AG04449 (cell line): ENCODE results near the gene ELMOD3.
"Not testable (repeated sequence)": the region's sequence is repeated elsewhere in the genome, so short reads cannot be mapped to it uniquely, and the experiment has no call there.

Experiments
- CTCF ChIA-PET: fragments of 350-600 bp; formaldehyde crosslinking; extraction: SDS; loops from one replicate; lab custom pipeline; 2021; ENCODE audit warnings: antibody characterized with exemption; lab: Yijun Ruan, JAX
- POLR2A ChIA-PET: fragments of 400-600, 350-600 bp; formaldehyde crosslinking; extraction: SDS; loops from one replicate; lab custom pipeline; 2020; ENCODE audit warnings: antibody characterized with exemption, inconsistent platforms; lab: Yijun Ruan, JAX
- DNase-seq: peaks from one replicate; pipeline ENCODE4 v3.0.0-alpha.2; 2010; ENCODE audit warnings: low read depth, low spot score
- H3K4me3 ChIP-seq: 2 replicates; pipeline ENCODE4 v1.5.1; 2011; ENCODE audit warnings: low read depth, mild to moderate bottlenecking, control low read depth, low read length
- TF ChIP-seq, protein P1 (sequence below): IDR thresholded peaks from one replicate; pipeline ENCODE4 v1.5.1; 2011; ENCODE audit warnings: mild to moderate bottlenecking, moderate library complexity, low read length, control low read depth, inconsistent platforms; ENCODE audit not compliant: insufficient read depth; ENCODE audit errors: missing control alignments

The ELMOD3 gene

DNA sequence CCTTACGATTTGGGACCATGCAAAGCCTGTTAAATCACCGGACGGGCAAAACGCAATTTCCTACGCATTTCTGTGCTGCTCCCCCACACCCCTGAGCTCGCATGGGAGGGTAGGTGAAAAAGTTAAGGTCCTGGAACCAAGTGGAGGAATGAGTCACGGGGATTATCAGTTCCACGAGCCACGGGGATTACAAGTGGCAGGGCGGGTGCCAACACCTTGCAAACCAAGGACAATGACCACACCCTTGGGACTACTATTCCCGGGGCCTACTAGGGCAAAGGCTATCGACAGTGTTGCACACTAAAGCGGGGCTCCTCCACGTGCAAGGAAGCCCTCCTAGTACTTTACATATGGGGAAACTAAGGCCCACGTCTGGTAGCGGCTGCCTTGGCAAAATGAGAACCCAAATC is 688 bp upstream of the ELMOD3 start:
- TF ChIP-seq, protein P1, sequence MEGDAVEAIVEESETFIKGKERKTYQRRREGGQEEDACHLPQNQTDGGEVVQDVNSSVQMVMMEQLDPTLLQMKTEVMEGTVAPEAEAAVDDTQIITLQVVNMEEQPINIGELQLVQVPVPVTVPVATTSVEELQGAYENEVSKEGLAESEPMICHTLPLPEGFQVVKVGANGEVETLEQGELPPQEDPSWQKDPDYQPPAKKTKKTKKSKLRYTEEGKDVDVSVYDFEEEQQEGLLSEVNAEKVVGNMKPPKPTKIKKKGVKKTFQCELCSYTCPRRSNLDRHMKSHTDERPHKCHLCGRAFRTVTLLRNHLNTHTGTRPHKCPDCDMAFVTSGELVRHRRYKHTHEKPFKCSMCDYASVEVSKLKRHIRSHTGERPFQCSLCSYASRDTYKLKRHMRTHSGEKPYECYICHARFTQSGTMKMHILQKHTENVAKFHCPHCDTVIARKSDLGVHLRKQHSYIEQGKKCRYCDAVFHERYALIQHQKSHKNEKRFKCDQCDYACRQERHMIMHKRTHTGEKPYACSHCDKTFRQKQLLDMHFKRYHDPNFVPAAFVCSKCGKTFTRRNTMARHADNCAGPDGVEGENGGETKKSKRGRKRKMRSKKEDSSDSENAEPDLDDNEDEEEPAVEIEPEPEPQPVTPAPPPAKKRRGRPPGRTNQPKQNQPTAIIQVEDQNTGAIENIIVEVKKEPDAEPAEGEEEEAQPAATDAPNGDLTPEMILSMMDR, result no peak
- no peak for DNase-seq
- ChIA-PET POLR2A (interaction anchor here (0.6 to 2.3 kb wide), 10 partner anchors 11 to 241 kb away, joined by 3 to 27 read pairs (median 5); partner anchors contain the start of genes MAT2A, RNF181, SH2D6 and TGOLN2), CTCF (interaction anchor here (1.3 to 3.7 kb wide), 2 partner anchors 53 to 197 kb away, joined by 4 to 19 read pairs; no protein-coding TSS in a partner anchor)
- H3K4me3 ChIP-seq, result peak overlapping the region; percentile 80

DNA sequence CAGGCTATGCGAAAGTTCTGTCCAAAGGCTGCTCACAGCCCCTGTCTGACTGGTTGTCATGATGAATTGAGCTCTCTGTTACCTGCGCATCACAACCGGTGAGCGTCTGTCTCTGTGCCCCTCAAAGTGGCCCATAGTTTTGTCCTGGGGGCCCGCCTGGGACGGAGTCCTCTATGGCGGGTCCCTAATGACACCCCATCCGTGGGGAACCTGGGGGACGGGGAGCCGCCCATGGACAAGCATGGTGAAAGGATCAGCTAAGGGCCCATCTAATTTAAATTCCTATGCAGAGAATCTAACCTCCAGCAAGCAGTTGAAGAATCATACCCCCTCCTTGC is 473 bp downstream of the ELMOD3 start:
- POLR2A ChIA-PET, result interaction anchor here (0.6 to 2.3 kb wide), 10 partner anchors 10 to 222 kb away, joined by 3 to 27 read pairs (median 4); partner anchors contain the start of genes MAT2A and TGOLN2
- peak overlapping the region; percentile 91 for H3K4me3 ChIP-seq

GRCh38 chr2:85355521-85355920 is 952 bp downstream of the ELMOD3 start:
- no peak for DNase-seq
- TF ChIP-seq, protein P1, result no peak
- ChIA-PET CTCF (interaction anchor here (1.2 to 3.7 kb wide), 6 partner anchors 9 to 282 kb away, joined by 3 to 19 read pairs (median 4); partner anchors contain the start of gene MAT2A), POLR2A (interaction anchor here (1.0 to 2.3 kb wide), 5 partner anchors 9 to 223 kb away, joined by 3 to 27 read pairs (median 9); partner anchors contain the start of genes MAT2A and TGOLN2)
- H3K4me3 ChIP-seq, result peak overlapping the region; percentile 91

More for the DNA sequence above, 473 bp downstream of the ELMOD3 start:
- CTCF ChIA-PET, result interaction anchor here (0.8 to 3.7 kb wide), 6 partner anchors 29 to 282 kb away, joined by 3 to 19 read pairs (median 4); partner anchors contain the start of gene MAT2A
- TF ChIP-seq, protein P1, result no peak
- DNase-seq, result no peak

GRCh38 chr2:85356186-85356585 is 1.6 kb downstream of the ELMOD3 start:
- TF ChIP-seq, protein P1, result no peak
- CTCF ChIA-PET, result interaction anchor here (1.0 to 3.7 kb wide), 4 partner anchors 8 to 281 kb away, joined by 3 to 19 read pairs (median 4); no protein-coding TSS in a partner anchor
- H3K4me3 ChIP-seq, result no peak overlapping the region
- no peak for DNase-seq
- POLR2A ChIA-PET, result no interaction called here

GRCh38 chr2:85357736-85358135 is 3.2 kb downstream of the ELMOD3 start:
- no peak for DNase-seq
- H3K4me3 ChIP-seq, result no peak overlapping the region
- ChIA-PET CTCF (interaction anchor here (1.1 to 2.2 kb wide), 4 partner anchors 13 to 195 kb away, joined by 3 to 9 read pairs (median 4); no protein-coding TSS in a partner anchor), POLR2A (no interaction called here)
- TF ChIP-seq, protein P1, result no peak

- CTCF ChIA-PET, DNase-seq, POLR2A ChIA-PET, H3K4me3 ChIP-seq: not testable (repeated sequence)
Measured at GRCh38 chr2:85362653-85363387, 8.3 kb downstream of the ELMOD3 start.
